T follicular helper cell (primary cell): ENCODE data around the gene TMEM248.
"Not testable (repeated sequence)": the region's sequence is repeated elsewhere in the genome, so short reads cannot be mapped to it uniquely, and the experiment has no call there.

ENCODE experiments used
- DNase-seq: peaks from one replicate; pipeline ENCODE4 v3.0.0-alpha.2; 2020; ENCODE audit warnings: low read depth

Gene TMEM248

DNA sequence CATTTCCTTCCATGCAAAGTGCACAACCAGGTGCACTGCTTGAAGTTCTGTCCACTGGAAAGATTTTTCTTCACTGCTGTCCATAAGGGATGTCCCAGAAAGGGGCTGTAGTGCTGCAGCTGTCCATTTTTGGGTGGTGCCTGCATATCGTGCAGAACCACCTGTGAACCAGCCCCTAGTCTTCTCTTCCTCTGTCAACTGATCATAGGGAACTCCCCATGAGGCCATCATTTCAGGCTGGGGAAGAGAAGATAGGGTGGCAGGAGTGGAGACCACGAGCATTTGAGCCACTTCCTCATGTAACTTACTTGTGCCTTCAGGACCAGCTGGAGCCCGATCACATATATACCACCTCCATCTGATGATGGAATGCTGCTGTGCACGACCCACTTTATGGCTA, 12.4 kb upstream of the TMEM248 start:
- DNase-seq, result not testable (repeated sequence)

DNA sequence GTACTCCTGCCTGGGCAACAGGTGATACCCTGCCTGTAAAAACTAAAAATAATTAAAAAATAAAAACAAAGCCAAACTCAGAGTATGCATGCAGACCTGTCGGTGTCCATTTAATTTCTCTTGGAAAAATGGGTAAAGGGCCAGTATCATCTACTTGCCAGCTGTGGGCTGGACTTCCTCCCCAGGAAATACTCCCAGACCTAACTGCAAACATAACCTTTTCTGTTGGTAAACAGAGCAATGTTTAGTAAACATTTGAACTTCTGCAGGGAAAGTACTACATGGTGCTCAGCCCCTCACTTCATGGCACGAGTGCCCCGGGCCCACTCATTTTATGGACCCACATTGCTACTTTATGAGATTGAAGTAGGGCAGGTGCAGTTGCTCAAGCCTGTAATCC, 10.2 kb upstream of the TMEM248 start:
- no peak for DNase-seq

DNA sequence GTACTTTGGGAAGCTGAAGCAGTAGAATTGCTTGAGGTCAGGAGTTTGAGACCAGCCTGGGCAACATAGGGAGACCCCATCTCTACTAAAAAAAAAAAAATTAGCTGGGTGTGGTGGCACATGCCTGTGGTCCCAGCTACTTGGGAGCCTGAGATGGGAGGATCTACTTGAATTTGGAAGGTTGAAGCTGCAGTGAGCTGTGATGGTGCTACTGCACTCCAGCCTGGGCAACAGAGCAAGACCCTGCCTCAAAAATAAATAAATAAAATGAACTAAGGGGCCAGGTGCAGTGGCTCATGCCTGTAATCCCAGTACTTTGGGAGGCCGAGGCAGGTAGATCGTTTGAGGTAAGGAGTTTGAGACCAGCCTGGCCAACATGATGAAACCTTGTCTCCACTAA, 9.8 kb upstream of the TMEM248 start:
- DNase-seq, result not testable (repeated sequence)

GRCh38 chr7:66912195-66912594, 8.8 kb upstream of the TMEM248 start:
- no peak for DNase-seq

- DNase-seq, result no peak
Observed at GRCh38 chr7:66913118-66914037, 7.6 kb upstream of the TMEM248 start.

- DNase-seq, result not testable (repeated sequence)
Observed at GRCh38 chr7:66917904-66918303, 3.1 kb upstream of the TMEM248 start.

GRCh38 chr7:66919304-66919703, 1.7 kb upstream of the TMEM248 start:
- DNase-seq, result no peak

DNA sequence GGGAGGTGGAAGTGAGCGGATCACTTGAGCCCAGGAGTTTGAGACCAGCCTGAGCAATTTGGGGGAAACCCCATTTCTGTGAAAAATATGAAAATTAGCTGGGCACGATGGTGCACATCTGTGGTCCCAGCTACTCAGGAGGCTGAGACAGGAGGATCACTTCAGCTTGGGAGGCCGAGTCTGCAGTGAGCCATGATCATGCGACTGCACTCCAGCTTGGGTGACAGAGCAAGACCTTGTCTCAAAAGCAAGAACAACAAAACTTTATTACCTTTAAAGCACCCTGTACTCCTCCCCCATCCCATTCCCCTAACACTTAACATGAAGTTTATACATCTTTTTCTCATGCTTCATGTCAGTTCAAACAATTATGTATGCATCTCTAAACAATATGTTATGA, 1.3 kb upstream of the TMEM248 start:
- DNase-seq, result no peak

GRCh38 chr7:66920256-66920655, 769 bp upstream of the TMEM248 start:
- DNase-seq, result no peak

- DNase-seq, result no peak
Observed at GRCh38 chr7:66921396-66921917, 432 bp downstream of the TMEM248 start.

DNA sequence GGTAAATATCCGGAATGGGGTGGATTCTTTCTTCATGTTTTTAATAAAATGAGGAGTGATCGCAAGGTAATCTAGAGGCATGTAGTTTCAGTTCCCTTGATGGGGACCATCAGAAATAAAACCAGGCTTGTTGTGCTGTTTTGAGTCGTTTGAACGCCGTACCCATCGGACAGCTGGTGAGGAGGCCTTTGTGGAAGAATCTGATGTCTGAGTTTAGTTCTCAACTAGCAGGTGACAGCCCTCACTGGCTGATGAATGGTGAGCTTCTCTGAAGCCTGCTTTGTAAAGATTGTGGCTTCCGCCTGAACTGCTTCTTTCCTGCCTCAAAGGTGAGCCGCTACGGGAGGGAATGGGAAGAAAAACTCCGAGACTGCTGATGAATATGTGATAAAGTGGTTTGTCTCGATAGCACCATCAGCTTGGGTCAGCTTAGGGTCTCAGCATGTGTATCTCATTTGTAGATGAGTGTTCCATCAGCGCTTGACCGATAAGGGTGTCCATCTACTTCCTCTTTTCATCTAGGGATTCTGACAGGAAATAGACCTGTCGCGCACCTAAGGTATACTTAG, 977 bp downstream of the TMEM248 start:
- DNase-seq, result peak; percentile 21

- DNase-seq, result no peak
Observed at GRCh38 chr7:66925255-66925654, 4.2 kb downstream of the TMEM248 start.

DNA sequence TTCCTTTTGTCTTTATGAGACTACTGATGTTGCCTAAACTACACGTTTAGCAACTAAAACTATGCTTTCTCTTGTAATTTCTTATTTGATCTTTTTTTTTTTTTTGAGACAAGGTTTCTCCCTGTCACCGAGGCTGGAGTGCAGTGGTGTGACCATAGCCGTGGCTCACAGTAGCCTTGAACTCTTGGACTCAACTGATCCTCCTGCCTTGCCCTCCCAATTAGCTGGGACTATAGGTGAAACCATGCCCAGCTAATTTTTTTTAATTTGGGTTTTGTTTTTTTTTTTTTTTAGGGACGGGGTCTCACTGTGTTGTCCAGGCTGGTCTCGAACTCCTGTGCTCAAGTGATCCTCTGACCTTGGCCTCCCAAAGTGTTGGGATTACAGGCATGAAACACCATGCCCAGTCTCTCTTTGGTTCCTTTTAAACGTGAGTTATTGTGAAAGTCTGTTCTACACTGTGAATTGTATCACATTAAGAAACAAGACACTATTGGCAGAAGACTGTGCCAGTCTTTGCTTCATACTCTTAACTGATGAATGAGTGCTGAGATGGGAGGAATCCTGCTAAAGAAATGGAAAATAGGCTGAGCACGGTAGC, 6.4 kb downstream of the TMEM248 start:
- DNase-seq, result no peak

- DNase-seq, result no peak
Observed at GRCh38 chr7:66928388-66928787, 7.4 kb downstream of the TMEM248 start.

- DNase-seq, result no peak
Observed at GRCh38 chr7:66929165-66929564, 8.1 kb downstream of the TMEM248 start.

GRCh38 chr7:66929935-66930334, 8.9 kb downstream of the TMEM248 start:
- no peak for DNase-seq

DNA sequence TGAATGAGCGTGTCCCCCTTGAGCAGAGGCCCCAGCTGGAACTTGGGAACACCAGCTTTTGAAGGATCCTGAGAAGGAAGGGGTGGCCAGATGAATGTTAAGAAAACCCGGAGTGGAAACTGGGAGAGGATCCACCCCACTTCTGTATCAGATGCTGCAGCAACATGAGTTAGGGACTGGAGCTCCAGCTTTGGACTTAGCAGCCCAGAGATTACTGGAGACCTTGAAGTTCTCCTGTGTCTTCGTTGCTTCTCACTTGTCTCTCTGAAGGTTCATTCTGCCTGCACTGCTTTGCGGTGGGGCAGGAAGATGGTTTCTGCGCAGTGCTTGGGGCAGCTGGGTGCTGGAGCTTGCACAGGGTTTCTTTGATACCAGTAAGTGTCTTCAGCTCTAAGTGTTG, 9.3 kb downstream of the TMEM248 start:
- DNase-seq, result no peak

- DNase-seq, result no peak
Observed at GRCh38 chr7:66933469-66933868, 12.4 kb downstream of the TMEM248 start.

- no peak for DNase-seq
Observed at GRCh38 chr7:66937940-66938339, 16.9 kb downstream of the TMEM248 start.

- no peak for DNase-seq
Observed at GRCh38 chr7:66939325-66939724, 18.3 kb downstream of the TMEM248 start.

- DNase-seq, result no peak
Observed at GRCh38 chr7:66946545-66946944, 25.5 kb downstream of the TMEM248 start.

GRCh38 chr7:66948480-66949109, 27.6 kb downstream of the TMEM248 start:
- DNase-seq, result no peak
